WI38 (cell line): ENCODE data around the gene SEPTIN5.
"Not testable (repeated sequence)": the region's sequence is repeated elsewhere in the genome, so short reads cannot be mapped to it uniquely, and the experiment has no call there.

Source experiments
- H3K4me3 ChIP-seq: 2 replicates; pipeline ENCODE4 v1.5.1; 2011; ENCODE audit warnings: low read depth, mild to moderate bottlenecking, control low read depth, low read length
- TF ChIP-seq, protein P1 (sequence below): IDR thresholded peaks from 2 replicates; pipeline ENCODE4 v1.5.1; 2012; ENCODE audit warnings: low read depth, mild to moderate bottlenecking, control low read depth, low read length

The SEPTIN5 gene

DNA sequence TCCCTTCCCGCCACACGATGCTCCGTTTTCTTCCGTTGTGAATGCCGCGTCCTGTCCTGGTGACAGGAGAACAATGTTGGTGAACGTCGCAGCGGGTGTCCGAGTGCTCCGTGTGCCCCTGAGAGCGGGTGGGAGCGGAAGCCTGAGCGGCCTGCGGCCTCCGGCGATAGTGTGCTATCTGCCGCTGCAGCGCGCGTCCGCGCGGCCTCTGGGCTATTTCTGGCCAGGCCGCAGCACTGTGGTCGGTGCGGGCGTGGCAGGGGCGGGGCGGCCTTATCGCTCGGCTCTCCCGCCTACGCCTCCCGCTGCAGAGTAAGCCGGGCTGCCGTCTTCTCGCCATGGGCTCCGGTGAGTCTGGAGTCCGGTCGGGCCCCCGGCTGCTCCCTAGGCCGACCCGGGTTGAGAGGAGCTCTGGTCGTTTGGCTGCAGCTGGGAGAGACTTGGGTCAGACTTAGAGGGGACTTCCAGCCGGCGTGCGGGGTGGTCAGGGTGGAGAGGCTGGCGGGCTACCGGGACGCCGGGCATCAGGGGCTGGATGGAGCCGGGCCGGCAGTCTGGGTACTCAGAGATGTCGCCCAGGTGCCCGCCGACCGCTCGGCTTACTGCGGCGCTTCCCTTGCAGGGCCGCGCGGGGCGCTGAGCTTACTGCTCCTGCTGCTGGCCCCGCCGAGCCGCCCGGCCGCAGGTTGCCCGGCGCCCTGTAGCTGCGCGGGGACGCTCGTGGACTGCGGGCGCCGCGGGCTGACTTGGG is 9.1 kb downstream of the SEPTIN5 start, which contains the start of gene GP1BB:
Gene GP1BB, plus strand, starts transcription at position 308 of the 751 bp plus-strand sequence. Its CDS starts 31 bp downstream, at position 339.
- no peak within 1 kb of the TSS for H3K4me3 ChIP-seq
- TF ChIP-seq, protein P1, sequence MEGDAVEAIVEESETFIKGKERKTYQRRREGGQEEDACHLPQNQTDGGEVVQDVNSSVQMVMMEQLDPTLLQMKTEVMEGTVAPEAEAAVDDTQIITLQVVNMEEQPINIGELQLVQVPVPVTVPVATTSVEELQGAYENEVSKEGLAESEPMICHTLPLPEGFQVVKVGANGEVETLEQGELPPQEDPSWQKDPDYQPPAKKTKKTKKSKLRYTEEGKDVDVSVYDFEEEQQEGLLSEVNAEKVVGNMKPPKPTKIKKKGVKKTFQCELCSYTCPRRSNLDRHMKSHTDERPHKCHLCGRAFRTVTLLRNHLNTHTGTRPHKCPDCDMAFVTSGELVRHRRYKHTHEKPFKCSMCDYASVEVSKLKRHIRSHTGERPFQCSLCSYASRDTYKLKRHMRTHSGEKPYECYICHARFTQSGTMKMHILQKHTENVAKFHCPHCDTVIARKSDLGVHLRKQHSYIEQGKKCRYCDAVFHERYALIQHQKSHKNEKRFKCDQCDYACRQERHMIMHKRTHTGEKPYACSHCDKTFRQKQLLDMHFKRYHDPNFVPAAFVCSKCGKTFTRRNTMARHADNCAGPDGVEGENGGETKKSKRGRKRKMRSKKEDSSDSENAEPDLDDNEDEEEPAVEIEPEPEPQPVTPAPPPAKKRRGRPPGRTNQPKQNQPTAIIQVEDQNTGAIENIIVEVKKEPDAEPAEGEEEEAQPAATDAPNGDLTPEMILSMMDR: no peak

DNA sequence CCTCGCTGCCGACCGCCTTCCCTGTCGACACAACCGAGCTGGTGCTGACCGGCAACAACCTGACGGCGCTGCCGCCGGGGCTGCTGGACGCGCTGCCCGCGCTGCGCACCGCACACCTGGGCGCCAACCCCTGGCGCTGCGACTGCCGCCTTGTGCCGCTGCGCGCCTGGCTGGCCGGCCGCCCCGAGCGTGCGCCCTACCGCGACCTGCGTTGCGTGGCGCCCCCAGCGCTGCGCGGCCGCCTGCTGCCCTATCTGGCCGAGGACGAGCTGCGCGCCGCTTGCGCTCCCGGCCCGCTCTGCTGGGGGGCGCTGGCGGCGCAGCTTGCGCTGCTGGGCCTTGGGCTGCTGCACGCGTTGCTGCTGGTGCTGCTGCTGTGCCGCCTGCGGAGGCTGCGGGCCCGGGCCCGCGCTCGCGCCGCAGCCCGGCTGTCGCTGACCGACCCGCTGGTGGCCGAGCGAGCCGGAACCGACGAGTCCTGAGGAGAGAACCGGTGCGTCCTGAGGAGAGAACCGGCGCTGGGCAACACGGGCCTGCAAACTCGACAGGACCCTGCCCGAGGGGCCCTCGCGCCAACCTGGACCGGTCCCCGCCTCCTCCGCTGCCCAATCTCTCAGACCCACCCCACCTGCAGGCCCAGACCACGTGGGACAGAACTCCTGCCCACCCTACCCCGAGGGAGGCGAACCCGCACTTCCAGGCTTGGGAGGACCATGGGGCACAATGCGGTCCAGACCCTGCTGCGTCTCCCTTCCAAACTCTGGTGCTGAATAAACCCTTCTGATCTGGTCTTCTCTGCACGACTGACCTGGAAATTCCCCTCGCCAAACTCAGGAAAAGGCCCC is 9.9 kb downstream of the SEPTIN5 start:
- TF ChIP-seq, protein P1: no peak
- no peak overlapping the region for H3K4me3 ChIP-seq

DNA sequence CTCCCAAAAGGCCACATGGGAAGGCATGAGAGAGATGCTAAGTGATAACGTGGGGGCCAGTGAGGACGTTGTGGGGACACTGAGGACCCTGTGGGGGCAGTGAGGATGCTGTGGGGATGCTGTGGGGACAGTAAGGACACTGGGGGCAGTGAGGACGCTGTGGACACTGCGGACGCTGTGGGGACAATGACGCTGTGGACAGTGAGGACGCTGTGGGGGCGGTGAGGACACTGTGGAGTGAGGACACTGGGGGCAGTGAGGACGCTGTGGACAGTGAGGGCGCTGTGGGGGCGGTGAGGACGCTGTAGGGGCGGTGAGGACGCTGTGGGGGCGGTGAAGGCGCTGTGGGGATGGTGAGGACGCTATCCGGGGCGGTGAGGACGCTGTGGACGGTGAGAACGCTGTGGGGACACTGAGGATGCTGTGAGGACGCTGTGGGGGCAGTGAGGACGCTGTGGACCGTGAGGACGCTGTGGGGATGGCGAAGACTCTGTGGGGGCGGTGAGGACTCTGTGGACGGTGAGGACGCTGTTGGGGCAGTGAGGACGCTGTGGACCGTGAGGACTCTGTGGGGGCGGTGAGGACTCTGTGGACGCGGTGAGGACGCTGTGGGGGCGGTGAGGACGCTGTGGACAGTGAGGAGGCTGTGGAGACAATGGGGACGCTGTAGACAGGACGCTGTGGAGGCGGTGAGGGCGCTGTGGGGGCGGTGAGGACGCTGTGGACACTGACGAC is 10.8 kb downstream of the SEPTIN5 start:
- H3K4me3 ChIP-seq: no peak overlapping the region
- TF ChIP-seq, protein P1: no peak

DNA sequence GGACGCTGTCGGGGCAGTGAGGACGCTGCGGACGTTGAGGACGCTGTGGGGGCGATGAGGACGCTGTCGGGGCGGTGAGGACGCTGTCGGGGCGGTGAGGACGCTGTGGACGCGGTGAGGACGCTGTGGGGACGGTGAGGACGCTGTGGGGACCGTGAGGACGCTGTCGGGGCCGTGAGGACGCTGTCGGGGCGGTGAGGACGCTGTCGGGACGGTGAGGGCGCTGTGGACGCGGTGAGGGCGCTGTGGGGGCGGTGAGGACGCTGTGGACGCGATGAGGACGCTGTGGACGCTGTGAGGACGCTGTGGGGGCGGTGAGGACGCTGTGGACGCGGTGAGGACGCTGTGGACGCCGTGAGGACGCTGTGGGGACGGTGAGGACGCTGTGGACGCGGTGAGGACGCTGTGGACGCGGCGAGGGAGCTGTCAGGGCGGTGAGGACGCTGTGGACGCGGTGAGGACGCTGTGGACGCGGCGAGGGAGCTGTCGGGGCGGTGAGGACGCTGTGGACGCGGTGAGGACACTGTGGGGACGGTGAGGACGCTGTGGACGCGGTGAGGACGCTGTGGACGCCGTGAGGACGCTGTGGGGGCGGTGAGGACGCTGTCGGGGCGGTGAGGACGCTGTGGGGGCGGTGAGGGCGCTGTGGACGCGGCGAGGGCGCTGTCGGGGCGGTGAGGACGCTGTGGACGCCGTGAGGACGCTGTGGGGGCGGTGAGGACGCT is 11.9 kb downstream of the SEPTIN5 start:
- not testable (repeated sequence) for H3K4me3 ChIP-seq

DNA sequence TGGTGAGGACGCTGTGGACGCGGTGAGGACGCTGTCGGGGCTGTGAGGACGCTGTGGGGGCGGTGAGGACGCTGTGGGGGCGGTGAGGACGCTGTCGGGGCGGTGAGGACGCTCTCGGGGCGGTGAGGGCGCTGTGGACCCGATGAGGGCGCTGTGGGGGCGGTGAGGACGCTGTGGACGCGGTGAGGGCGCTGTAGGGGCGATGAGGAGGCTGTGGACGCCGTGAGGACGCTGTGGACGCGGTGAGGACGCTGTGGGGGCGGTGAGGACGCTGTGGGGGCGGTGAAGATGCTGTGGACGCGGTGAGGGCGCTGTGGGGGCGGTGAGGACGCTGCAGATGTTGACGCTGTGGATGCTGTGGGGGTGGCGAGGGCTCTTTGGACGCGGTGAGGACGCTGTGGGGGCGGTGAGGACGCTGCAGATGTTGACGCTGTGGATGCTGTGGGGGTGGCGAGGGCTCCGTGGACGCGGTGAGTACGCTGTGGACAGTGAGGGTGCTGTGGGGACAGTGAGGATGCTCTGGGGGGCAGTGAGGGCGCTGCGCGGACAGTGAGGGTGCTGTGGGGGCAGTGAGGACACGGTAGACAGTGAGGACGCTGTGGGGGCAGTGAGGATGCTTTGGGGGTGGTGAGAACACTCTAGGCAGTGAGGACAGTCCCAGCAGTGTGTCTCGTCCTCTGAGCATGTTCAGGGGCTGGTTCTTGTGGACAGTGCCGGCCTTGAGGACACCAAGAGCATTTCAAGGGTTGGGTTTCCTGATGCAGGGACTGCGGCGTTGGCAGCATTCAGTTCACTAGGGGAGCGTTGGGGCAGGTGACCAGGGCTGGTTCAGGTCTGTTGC is 13.2 kb downstream of the SEPTIN5 start:
- TF ChIP-seq, protein P1: no peak
- no peak overlapping the region for H3K4me3 ChIP-seq

DNA sequence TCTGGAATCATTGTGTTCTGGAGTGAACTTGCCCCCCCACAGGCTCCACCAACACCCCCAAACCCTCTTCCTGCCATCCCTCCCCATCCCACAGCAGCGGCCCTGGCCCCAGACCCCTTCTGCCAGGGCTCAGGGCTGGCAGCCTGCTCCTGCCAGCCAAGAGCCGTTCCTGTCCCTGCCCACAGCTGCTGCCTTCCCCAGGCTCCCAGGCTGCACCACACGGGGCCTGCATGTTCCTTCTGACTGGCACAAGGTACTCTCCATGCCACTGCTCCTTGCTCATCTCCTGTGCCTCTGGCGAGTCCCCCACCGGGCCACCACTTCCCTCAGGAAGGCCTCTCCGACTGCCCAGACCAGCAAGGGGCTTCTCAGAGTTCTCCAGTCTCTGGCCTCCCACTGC is 14.0 kb downstream of the SEPTIN5 start:
- TF ChIP-seq, protein P1: no peak

More for the DNA sequence above, 14.0 kb downstream of the SEPTIN5 start:
- H3K4me3 ChIP-seq: no peak overlapping the region
